SK-N-MC (cell line): ENCODE measurements around the gene C2orf49.

Experiments used
- EZH2 ChIP-seq: fragments of 200-600 bp; sonication (generic); IDR thresholded peaks from one replicate; pipeline ENCODE4 v1.6.1; 2017; ENCODE audit warnings: antibody characterized with exemption
- FOXP2 ChIP-seq: optimal IDR thresholded peaks from 2 replicates; pipeline ENCODE3; 2011; ENCODE audit warnings: mild to moderate bottlenecking, moderate library complexity; ENCODE audit not compliant: insufficient read depth; ENCODE audit errors: extremely low read length, control extremely low read depth
- POLR2AphosphoS5 ChIP-seq: IDR thresholded peaks from 2 replicates; pipeline ENCODE4 v1.6.1; 2012; ENCODE audit warnings: mild to moderate bottlenecking, low read depth, low read length, borderline replicate concordance

DNA sequence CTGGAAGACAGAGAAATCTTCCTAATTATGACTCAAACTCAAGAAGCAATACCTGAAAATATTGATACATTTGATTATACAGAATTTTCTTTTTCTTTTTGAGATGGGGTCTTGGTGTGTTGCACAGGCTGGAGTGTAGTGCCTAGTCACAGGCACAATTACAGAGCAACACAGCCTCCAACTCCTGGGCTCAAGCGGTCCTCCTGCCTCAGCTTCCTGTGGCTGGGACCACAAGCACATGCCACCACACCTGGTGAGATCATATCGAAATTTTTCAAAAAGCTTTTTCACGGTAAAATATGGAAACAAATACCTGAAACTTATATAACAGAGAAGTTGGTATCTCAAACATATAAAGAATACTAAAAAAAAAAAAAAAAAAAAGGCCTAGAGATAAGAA lies 35.7 kb upstream of the C2orf49 start:
- TF ChIP-seq POLR2AphosphoS5: no peak
- no peak for TF ChIP-seq EZH2
- no peak for TF ChIP-seq FOXP2
